H1 (cell line): ENCODE results near the gene BBIP1. TPM values are rescaled to one million over a fixed set of nuclear protein-coding genes. Genes with fewer than 3 reads are reported as not detected.

ENCODE experiments used
- CTBP2 ChIP-seq: IDR thresholded peaks from 2 replicates; pipeline ENCODE4 v1.7.0; 2011; ENCODE audit warnings: borderline replicate concordance, mild to moderate bottlenecking, moderate library complexity, mixed read lengths, low read length; ENCODE audit not compliant: insufficient read depth, insufficient read length
- KDM4A ChIP-seq: IDR thresholded peaks from one replicate; pipeline ENCODE4 v1.7.1; 2012; ENCODE audit warnings: low read depth, mild to moderate bottlenecking, moderate library complexity, low read length, inconsistent platforms; ENCODE audit not compliant: severe bottlenecking
- MAX ChIP-seq: IDR thresholded peaks from 2 replicates; pipeline ENCODE4 v1.6.1; 2012; ENCODE audit warnings: inconsistent platforms
- SP1 ChIP-seq: IDR thresholded peaks from 2 replicates; pipeline ENCODE4 v1.6.1; 2011; ENCODE audit warnings: low read depth, low read length
- TAF1 ChIP-seq: IDR thresholded peaks from 2 replicates; pipeline ENCODE4 v1.6.1; 2011; ENCODE audit warnings: mild to moderate bottlenecking, low read depth, low read length
- TCF12 ChIP-seq: IDR thresholded peaks from 2 replicates; pipeline ENCODE4 v1.6.1; 2011; ENCODE audit warnings: low read depth, mild to moderate bottlenecking, low read length
- polyA plus RNA-seq, 7 experiments: library from polyadenylated mRNA; depleted of rRNA in 3 of 7; stranded (reverse) in 5 of 7; unstranded in 2 of 7; fragments of >200 nt in 5 of 7; fragments of 200-250 nt in 2 of 7; gene quantifications; 1 replicate in 5 of 7; 2 replicates in 1 of 7; 4 replicates in 1 of 7; pipeline versions ENCODE4 v1.2.1 to v1.2.3, GENCODE V29; 2011 to 2013; ENCODE audit warnings: missing spikeins in 2 of 7, mixed read lengths in 2 of 7
- total RNA-seq: library from RNA; stranded (reverse); fragmentation: NEBNext Ultra II Directional; extraction: Animal tissue kit (Norgen Biotek cat#: 25700); gene quantifications from 2 replicates; pipeline ENCODE4 v1.2.1, GENCODE V29; 2021
- TF ChIP-seq, protein P1 (sequence below), 3 experiments: IDR thresholded peaks; 1 replicate in 2 of 3; 2 replicates in 1 of 3; pipeline versions ENCODE4 v1.5.1 to v1.6.1; 2011; ENCODE audit warnings: low read length in 3 of 3, mild to moderate bottlenecking in 3 of 3, inconsistent platforms in 2 of 3, low read depth in 1 of 3, moderate library complexity in 1 of 3; ENCODE audit not compliant: insufficient read depth in 1 of 3; ENCODE audit errors: control extremely low read depth in 1 of 3

Gene BBIP1
- total and polyA plus RNA-seq, 2 of the 8 experiments (the other 6 are each of a cell fraction or from before 2014, with no cell fraction given), result 8.8 to 19.6 TPM

DNA sequence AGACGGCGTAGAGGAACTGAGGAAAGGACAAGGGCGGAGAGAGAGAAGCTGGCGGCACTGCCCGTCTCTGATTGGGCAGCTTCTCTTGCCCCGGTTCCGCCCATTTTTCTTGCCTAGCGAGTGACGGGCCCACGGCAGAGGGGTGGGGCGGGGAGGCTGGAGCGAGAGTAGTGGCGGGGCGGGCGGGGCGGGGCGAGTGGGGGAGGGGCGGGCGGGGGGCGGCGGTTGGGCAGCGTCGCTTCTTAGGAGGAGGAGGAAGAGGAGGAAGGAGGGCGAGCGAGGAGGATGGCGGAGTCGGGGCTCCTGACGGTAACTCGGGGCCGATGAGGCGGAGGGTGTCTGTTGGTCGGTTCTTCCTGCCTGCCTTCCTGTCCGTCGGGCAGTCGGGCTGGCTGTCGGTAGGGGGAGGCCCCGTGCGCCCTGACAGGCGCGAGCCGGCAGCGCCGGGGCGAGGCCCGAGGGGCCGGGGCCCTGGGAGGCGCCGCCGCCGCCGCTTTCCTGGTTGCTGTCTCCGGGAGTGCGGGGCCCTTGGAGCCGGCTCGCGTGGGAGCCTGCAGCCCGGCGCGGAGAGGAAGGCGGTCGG is 460 bp upstream of the BBIP1 start, which contains the start of gene SHOC2 (continued):
- TF ChIP-seq TCF12 (no peak), KDM4A (peak; percentile 16), TAF1 (peak; percentile 67; the same call in 1 of the 2 replicates), CTBP2 (no peak), MAX (0 out of 2 replicates have a peak, but pooled peaks have one; percentile 4), SP1 (peak; percentile 72; the same call in 1 of the 2 replicates)
- TF ChIP-seq, protein P1, sequence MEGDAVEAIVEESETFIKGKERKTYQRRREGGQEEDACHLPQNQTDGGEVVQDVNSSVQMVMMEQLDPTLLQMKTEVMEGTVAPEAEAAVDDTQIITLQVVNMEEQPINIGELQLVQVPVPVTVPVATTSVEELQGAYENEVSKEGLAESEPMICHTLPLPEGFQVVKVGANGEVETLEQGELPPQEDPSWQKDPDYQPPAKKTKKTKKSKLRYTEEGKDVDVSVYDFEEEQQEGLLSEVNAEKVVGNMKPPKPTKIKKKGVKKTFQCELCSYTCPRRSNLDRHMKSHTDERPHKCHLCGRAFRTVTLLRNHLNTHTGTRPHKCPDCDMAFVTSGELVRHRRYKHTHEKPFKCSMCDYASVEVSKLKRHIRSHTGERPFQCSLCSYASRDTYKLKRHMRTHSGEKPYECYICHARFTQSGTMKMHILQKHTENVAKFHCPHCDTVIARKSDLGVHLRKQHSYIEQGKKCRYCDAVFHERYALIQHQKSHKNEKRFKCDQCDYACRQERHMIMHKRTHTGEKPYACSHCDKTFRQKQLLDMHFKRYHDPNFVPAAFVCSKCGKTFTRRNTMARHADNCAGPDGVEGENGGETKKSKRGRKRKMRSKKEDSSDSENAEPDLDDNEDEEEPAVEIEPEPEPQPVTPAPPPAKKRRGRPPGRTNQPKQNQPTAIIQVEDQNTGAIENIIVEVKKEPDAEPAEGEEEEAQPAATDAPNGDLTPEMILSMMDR (IDR thresholded peaks at IDR 0.05; ENCODE audit: control extremely low read depth in 1 of 3, insufficient read depth in 1 of 3, low read depth in 1 of 3, low read length in 3 of 3), result peak in 1 of 3 experiments; percentile 14; a peak in 1 of 4 replicates
